NCI-H345 treated with DMSO at 0.1 percent for 48 hours (cell line): Measurements from ENCODE around the gene GGCX.
A peak's percentile ranks its signal among the peaks of the same experiment; 100 is the strongest.
"Not testable (repeated sequence)": the region's sequence is repeated elsewhere in the genome, so short reads cannot be mapped to it uniquely, and the experiment has no call there.

Experiments
- DNase-seq: peaks from one replicate; lab custom pipeline; 2025; ENCODE audit not compliant: unreplicated experiment; lab: John Stamatoyannopoulos, UW

The GGCX gene

GRCh38 chr2:85575739-85576138 lies 14.4 kb upstream of the GGCX start:
- no peak for DNase-seq

DNA sequence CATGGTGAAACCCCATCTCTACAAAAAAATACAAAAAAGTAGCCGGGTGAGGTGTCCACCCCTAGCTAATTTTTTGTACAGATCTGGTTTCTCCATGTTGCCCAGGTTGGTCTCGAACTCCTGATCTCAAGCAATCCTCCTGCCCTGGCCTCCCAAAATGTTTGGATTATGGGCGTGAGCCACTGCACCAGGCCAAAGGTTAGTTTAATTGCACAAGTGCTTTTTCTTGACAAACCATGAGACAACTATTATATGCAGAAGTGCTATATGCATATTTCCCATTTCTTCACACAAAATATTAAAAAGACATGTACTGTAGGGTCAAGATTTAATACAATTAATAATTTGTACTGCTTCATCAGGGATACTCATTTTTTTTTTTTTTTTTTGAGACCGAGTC lies 5.0 kb upstream of the GGCX start:
- DNase-seq = no peak

DNA sequence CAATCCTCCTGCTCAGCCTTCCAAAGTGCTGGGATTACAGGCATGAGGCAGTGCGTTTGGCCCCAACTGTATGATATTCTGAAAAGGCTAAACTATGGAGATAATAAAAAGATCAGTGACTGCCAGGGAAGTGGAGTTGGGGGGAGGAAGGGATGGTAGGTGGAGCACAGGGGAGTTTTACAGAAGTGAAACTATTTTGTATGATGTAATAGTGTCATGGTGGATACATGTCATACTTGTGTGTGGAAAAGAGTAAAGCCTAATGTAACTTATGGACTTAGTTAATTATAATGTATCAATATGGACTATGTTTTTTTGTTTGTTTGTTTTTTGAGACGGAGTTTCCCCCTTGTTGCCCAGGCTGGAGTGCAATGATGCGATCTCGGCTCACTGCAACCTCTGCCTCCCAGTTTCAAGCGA lies 2.9 kb upstream of the GGCX start:
- DNase-seq = no peak

- DNase-seq = no peak
Measured at GRCh38 chr2:85560812-85561279, 447 bp downstream of the GGCX start.

GRCh38 chr2:85560403-85560726 lies 928 bp downstream of the GGCX start:
- DNase-seq = not testable (repeated sequence)

GRCh38 chr2:85558160-85558559 lies 3.1 kb downstream of the GGCX start:
- no peak for DNase-seq

DNA sequence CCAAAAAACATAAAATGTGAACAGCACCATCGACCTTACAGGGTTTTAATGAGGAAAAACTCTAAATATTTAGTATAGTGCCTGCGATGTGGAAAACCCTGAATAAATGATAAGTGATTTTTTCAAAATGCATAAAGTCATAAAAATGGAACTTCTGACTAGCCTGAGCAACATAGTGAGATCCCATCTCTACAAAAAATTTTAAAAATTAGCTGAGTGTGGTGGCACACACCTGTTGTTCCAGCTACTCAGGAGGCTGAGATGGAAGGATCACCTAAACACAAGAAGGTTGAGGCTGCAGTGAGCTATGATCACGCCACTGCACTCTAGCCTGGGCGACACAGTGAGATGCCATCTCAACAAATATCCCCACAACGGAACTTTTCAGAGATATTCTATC lies 4.2 kb downstream of the GGCX start:
- no peak for DNase-seq

GRCh38 chr2:85554980-85555612 lies 6.2 kb downstream of the GGCX start:
- no peak for DNase-seq

DNA sequence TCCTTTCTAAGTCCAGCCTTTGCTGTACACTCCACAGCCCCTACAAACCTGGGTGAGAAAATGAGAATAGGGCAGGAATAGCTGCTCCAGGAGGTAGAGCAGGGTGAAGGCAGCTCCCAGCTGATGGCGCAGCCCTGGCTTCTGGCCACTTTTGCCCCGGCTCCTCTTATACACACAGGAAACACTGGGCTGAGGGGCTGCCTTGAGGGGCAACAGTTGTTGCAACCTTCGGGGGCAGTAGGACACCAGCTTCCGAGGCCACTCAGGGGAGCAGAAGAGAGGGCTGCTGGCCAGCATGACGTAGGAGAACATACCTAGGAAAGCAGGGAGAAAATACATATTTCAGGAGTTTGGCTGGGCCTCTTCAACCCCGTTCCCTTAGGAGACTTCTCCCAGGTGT lies 8.1 kb downstream of the GGCX start:
- no peak for DNase-seq

GRCh38 chr2:85551698-85552678 lies 9.3 kb downstream of the GGCX start:
- DNase-seq = peak; percentile 53

DNA sequence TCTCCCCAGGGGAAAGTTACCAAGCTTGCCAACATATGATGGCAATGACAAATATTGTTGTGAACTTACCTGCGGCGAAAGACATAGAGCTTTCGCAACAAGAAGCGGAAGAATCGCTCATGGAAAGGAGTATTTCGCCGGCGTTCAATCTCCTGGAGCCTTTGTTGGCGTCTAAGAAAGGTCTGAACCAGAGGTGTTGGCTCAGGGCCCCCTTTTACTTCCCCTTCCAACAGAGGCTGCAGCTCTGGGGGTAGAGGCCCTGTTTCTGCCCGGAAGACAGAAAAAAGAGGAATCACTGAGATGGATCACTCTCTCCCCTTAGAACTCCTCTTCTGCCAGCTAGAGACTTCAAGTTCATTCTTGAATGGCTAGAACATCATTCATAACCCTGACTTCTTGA lies 10.8 kb downstream of the GGCX start:
- no peak for DNase-seq

GRCh38 chr2:85549826-85550225 lies 11.5 kb downstream of the GGCX start:
- DNase-seq = no peak

- no peak for DNase-seq
Measured at GRCh38 chr2:85549095-85549494, 12.2 kb downstream of the GGCX start.

- no peak for DNase-seq
Measured at GRCh38 chr2:85548608-85548900, 12.7 kb downstream of the GGCX start.

DNA sequence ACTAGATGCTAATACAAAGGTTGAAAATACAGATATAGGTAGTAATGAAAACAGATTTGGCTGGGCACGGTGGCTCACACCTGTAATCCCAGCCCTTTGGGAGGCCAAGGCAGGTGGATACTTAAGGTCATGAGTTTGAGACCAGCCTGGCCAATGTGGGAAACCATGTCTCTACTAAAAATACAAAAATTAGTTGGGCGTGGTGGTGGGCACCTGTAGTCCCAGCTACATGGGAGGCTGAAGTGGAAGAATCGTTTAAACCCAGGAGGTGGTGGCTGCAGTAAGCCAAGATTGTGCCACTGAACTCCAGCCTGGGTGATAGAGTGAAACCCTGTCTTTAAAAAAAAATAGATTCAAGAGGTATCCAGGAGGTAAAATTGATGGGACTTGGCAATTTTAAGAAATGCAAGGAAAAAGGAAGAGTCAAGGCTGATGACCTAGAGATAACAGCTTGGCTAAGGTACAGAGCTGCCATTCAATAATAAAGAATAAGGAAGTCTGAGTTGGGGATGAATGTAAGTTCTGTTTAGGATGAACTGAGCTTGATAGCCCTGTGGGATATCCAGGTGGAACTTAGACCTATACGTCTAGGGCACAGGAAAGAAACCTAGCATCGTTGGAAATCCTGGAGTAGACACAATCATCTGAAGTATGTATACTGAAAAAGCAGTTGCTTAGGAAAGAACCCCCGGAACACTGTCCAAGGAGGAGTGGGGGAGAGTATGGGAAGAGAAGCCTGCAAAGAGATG lies 13.3 kb downstream of the GGCX start:
- DNase-seq = no peak

DNA sequence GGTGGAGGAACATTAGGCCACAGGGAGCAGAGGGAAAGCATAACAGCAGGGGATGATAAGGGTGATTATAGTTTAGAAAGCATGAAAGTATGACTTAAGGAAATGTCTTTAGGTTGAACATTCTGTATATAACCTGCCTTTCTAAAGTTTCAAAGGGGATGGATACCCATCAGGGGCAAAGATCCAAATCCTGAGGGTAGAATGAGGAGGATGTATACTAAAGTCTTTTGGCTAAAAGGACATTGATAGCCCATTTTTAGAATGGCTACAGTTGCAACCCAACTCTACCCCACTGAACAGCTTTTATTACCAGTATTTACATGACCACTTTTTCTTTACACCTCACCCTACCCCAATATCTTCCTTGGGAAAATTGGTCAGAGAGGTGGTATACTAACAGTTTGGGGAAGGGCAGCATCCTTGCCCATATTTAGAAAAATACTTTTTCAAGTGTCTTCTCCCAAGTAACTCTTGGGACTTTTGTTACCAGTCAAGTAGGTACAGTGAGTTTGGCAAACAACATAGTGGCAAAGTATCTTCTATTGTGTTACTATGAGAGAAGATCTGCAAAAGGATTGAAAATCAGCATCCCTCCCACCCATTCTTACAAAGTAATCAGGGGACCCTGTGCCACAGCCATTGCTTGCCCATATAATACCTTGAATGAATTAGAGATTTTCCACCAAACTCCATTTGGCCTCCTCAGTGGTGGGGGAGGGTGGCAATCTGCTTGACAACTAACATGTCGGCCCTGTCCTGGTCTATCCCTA lies 14.0 kb downstream of the GGCX start:
- no peak for DNase-seq

- DNase-seq = no peak
Measured at GRCh38 chr2:85545780-85546240, 15.5 kb downstream of the GGCX start.

- not testable (repeated sequence) for DNase-seq
Measured at GRCh38 chr2:85544915-85545779, 16.1 kb downstream of the GGCX start.

- DNase-seq = peak; percentile 22
Measured at GRCh38 chr2:85544254-85544691, 17.0 kb downstream of the GGCX start.

GRCh38 chr2:85542777-85543176 lies 18.5 kb downstream of the GGCX start:
- DNase-seq = no peak
